ENCODE results near the gene TBC1D4.
"Not testable (repeated sequence)": the region's sequence is repeated elsewhere in the genome, so short reads cannot be mapped to it uniquely, and the experiment has no call there.

The TBC1D4 gene

GRCh38 chr13:75443356-75443958, 38.5 kb downstream of the TBC1D4 start:
- no peak for DNase-seq (ENCODE audit: extremely low read depth, low read depth)
- no peak overlapping the region for H3K4me3 ChIP-seq (replicated peaks; ENCODE audit: low read depth, low read length)
- no peak for TF ChIP-seq CTCF (IDR thresholded peaks at IDR 0.05; ENCODE audit: low read depth, low read length, missing control alignments)

GRCh38 chr13:75442736-75443234, 39.2 kb downstream of the TBC1D4 start:
- no peak for TF ChIP-seq CTCF (IDR thresholded peaks at IDR 0.05; ENCODE audit: low read depth, low read length, missing control alignments)

GRCh38 chr13:75440100-75440499, 41.9 kb downstream of the TBC1D4 start:
- no peak for TF ChIP-seq CTCF (IDR thresholded peaks at IDR 0.05; ENCODE audit: low read depth, low read length, missing control alignments)
- no peak overlapping the region for H3K4me3 ChIP-seq (replicated peaks; ENCODE audit: low read depth, low read length)
- DNase-seq (ENCODE audit: extremely low read depth, low read depth) = no peak

More at GRCh38 chr13:75442736-75443234, 39.2 kb downstream of the TBC1D4 start:
- DNase-seq (ENCODE audit: extremely low read depth, low read depth) = no peak
- no peak overlapping the region for H3K4me3 ChIP-seq (replicated peaks; ENCODE audit: low read depth, low read length)

- DNase-seq (ENCODE audit: extremely low read depth, low read depth) = peak; percentile 25
- TF ChIP-seq CTCF (IDR thresholded peaks at IDR 0.05; ENCODE audit: low read depth, low read length, missing control alignments) = no peak
- no peak overlapping the region for H3K4me3 ChIP-seq (replicated peaks; ENCODE audit: low read depth, low read length)
Measured at GRCh38 chr13:75437582-75438318, 44.2 kb downstream of the TBC1D4 start.

GRCh38 chr13:75434126-75434525, 47.8 kb downstream of the TBC1D4 start:
- DNase-seq (ENCODE audit: extremely low read depth, low read depth); H3K4me3 ChIP-seq (replicated peaks; ENCODE audit: low read depth, low read length): not testable (repeated sequence)

- H3K4me3 ChIP-seq (replicated peaks; ENCODE audit: low read depth, low read length) = no peak overlapping the region
- no peak for TF ChIP-seq CTCF (IDR thresholded peaks at IDR 0.05; ENCODE audit: low read depth, low read length, missing control alignments)
- no peak for DNase-seq (ENCODE audit: extremely low read depth, low read depth)
Measured at GRCh38 chr13:75432811-75433244, 49.1 kb downstream of the TBC1D4 start.

- no peak for TF ChIP-seq CTCF (IDR thresholded peaks at IDR 0.05; ENCODE audit: low read depth, low read length, missing control alignments)
- DNase-seq (ENCODE audit: extremely low read depth, low read depth) = peak; percentile 15
- no peak overlapping the region for H3K4me3 ChIP-seq (replicated peaks; ENCODE audit: low read depth, low read length)
Measured at GRCh38 chr13:75432045-75432444, 49.9 kb downstream of the TBC1D4 start.
